ENCODE data around the gene MCC.

DNA sequence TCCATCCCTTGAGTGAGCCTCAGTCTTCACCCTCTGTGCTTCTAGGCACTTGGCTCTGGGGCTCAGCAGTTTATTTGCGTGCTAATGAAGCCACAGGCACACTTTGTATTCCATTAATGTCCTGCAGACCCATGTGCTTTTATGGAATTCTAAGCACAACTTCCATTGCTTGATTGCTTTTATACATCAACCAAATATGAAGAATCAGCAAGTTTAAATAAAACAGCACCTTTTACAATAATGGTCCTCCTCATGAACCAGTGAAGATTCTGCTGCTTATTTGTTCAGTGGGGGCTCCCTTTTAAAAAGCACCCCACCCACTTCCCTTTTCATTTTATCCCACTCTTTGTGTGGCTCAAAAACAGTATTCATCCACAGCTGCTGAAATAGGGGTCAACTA, 451.4 kb downstream of the MCC start:
- TF ChIP-seq, protein P1, sequence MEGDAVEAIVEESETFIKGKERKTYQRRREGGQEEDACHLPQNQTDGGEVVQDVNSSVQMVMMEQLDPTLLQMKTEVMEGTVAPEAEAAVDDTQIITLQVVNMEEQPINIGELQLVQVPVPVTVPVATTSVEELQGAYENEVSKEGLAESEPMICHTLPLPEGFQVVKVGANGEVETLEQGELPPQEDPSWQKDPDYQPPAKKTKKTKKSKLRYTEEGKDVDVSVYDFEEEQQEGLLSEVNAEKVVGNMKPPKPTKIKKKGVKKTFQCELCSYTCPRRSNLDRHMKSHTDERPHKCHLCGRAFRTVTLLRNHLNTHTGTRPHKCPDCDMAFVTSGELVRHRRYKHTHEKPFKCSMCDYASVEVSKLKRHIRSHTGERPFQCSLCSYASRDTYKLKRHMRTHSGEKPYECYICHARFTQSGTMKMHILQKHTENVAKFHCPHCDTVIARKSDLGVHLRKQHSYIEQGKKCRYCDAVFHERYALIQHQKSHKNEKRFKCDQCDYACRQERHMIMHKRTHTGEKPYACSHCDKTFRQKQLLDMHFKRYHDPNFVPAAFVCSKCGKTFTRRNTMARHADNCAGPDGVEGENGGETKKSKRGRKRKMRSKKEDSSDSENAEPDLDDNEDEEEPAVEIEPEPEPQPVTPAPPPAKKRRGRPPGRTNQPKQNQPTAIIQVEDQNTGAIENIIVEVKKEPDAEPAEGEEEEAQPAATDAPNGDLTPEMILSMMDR (conservative IDR thresholded peaks at IDR 0.05; ENCODE audit: low read depth, low read length): no peak
- no peak for TF ChIP-seq EZH2 (IDR thresholded peaks at IDR 0.05; ENCODE audit: low read length, unreplicated experiment)

Measured in PC-3 (cell line).